OCI-LY7 (cell line): ENCODE results near the gene ACADVL.

Experiments used
- CTCF ChIP-seq: fragments of 200-600 bp; sonication (generic); conservative IDR thresholded peaks from 2 replicates; pipeline ENCODE4 v1.5.1; 2014; ENCODE audit warnings: mild to moderate bottlenecking, antibody characterized with exemption, low read length, moderate library complexity, mixed read lengths
- EZH2phosphoT487 ChIP-seq: fragments of 200-600 bp; sonication (generic); IDR thresholded peaks from 2 replicates; pipeline ENCODE4 v1.6.1; 2018; ENCODE audit warnings: low read depth, borderline replicate concordance, mild to moderate bottlenecking, mixed run types, antibody characterized with exemption, low read length, moderate library complexity, mixed read lengths

GRCh38 chr17:7191571-7192270, 28.0 kb upstream of the ACADVL start:
- TF ChIP-seq CTCF (no peak), EZH2phosphoT487 (no peak)
